ENCODE data around the gene RBBP7.

GRCh38 chrX:16892504-16893362 lies 22.6 kb upstream of the RBBP7 start:
- no peak for TF ChIP-seq POLR2AphosphoS5 (IDR thresholded peaks at IDR 0.05)
- TF ChIP-seq CTCF (IDR thresholded peaks at IDR 0.05), result peak; percentile 61 to 66
- TF ChIP-seq EP300 (IDR thresholded peaks at IDR 0.05), result no peak

Data from suprapubic skin (tissue), 4 donors.